ENCODE measurements around the gene CPD.

Gene CPD

DNA sequence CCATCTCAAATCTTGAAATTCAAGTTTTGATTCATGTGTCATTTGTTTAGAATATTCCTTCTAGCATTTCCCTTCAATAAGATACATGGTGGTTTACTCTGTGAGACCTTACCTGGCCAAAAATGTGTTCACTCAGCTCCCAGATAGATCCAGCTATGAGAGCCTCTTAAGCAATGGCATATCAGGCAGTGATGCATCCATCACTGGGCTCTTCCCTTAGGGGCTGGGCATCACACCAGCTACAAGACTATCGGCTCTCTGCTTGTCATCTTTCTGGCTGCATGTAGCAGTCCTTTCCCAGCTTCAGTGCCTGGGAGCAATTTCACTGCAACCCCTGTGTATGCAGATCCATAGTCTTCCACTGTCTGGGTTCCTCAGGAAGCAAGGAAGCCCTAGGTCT lies 139.1 kb downstream of the CPD start:
- DNase-seq = no peak

DNA sequence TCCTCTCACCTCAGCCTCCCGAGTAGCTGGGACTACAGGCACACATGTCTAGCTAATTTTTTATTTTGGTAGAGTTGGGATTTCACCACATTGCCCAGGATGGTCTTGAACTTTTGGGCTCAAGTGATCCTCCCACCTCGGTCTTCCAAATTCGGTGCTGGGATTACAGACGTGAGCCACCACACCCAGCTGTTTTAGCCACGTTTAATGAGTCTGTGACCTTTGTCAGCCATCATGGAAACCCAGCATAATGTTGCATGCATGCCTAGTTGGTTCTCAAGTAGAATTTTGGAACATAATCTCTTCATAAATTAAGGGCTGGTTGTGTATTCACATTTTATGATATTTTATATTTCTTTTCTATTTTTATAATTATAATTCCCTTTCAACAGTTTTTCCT lies 140.4 kb downstream of the CPD start:
- no peak for DNase-seq

All from activated CD4-positive, CD25-positive, alpha-beta regulatory T cell (primary cell).